Measurements from ENCODE around the gene STX2. TPM values are rescaled to one million over a fixed set of nuclear protein-coding genes. Genes with fewer than 3 reads are reported as not detected.

The STX2 gene
- total and polyA plus RNA-seq, 2 donors (not counting 3 experiments of a cell fraction or from before 2014, with no cell fraction given): 26.2 to 32.6 TPM

- Histone ChIP-seq H4K20me1 (replicated peaks; ENCODE audit: control insufficient read depth, extremely low read depth, insufficient read depth, low read length) (peaks cover 9% of the 10 kb centered on the region), H3K27me3 (ENCODE audit: control insufficient read depth in 2 of 2, insufficient read depth in 2 of 2, low read length in 2 of 2) (no peaks in the 10 kb centered on the region), H3K4me2 (ENCODE audit: insufficient read depth, low read length) (no peak overlapping the region), H3K79me2 (ENCODE audit: control insufficient read depth, insufficient read depth, low read length) (peaks cover 16% of the 10 kb centered on the region), H3K9me1 (replicated peaks; ENCODE audit: control insufficient read depth, extremely low read depth, insufficient read depth, low read length) (no peaks in the 10 kb centered on the region), H3K4me3 (replicated peaks in 1 of 3; ENCODE audit: insufficient read depth in 1 of 3, low read depth in 1 of 3, low read length in 3 of 3) (no peak overlapping the region), H3K9ac (replicated peaks; ENCODE audit: extremely low read depth, insufficient read depth, low read length) (no peak overlapping the region), H3K9me3 (replicated peaks; ENCODE audit: control insufficient read depth, insufficient read depth, low read length) (no peaks in the 10 kb centered on the region), H2AFZ (ENCODE audit: low read depth, low read length) (no peak overlapping the region), H3K4me1 (ENCODE audit: control insufficient read depth, extremely low read depth, insufficient read depth, low read length) (peaks cover 11% of the 10 kb centered on the region), H3K36me3 (ENCODE audit: control insufficient read depth in 2 of 2, extremely low read depth in 1 of 2, insufficient read depth in 2 of 2, low read length in 2 of 2) (peaks cover 6 to 28% of the 10 kb centered on the region in 2 experiments), H3K27ac (ENCODE audit: insufficient read depth, low read depth, low read length) (no peak overlapping the region)
- intact Hi-C loops (cut with micrococcal nuclease): loop anchor here (10.0 kb wide), 1 partner anchor 836 kb away; the partner anchor contains the start of gene SFSWAP
- DNase-seq (ENCODE audit: low read depth, low spot score) (no peak), FAIRE-seq (peak; percentile 26)
- POLR2A ChIA-PET: no interaction called here
- dilution Hi-C loops (cut with MboI; ENCODE audit: extremely low pct_ligation_motif_present, low sequenced_read_pairs): no loop called here
- CTCF ChIA-PET: no interaction called here
- no TSS peak for BruUV-seq (replicated peaks)
- TF ChIP-seq JUN (IDR thresholded peaks at IDR 0.05; ENCODE audit: borderline replicate concordance, insufficient read depth, insufficient read length, low read depth): no peak
- no peak for TF ChIP-seq CTCF (IDR thresholded peaks at IDR 0.05; ENCODE audit: extremely low read depth in 1 of 2, insufficient read depth in 1 of 2, low read depth in 1 of 2, low read length in 2 of 2)
- no peak for TF ChIP-seq MAX (IDR thresholded peaks at IDR 0.05; ENCODE audit: insufficient read depth, insufficient read length)
- TF ChIP-seq MYC (IDR thresholded peaks at IDR 0.05; ENCODE audit: low read depth, low read length): no peak
- TF ChIP-seq GATA2 (IDR thresholded peaks at IDR 0.05; ENCODE audit: insufficient read depth, insufficient read length, low read depth, low read length): no peak
- TF ChIP-seq FOS (IDR thresholded peaks at IDR 0.05; ENCODE audit: borderline replicate concordance, insufficient read depth, low read length): no peak
- no peak for TF ChIP-seq EZH2 (IDR thresholded peaks at IDR 0.05; ENCODE audit: borderline replicate concordance, low read depth, low read length, severe bottlenecking)
- peak; percentile 47 for TF ChIP-seq POLR2A (IDR thresholded peaks at IDR 0.05; ENCODE audit: low read depth, low read length)
- peak; percentile 50 for TF ChIP-seq POLR2AphosphoS5 (IDR thresholded peaks at IDR 0.05; ENCODE audit: insufficient read depth, low read depth, low read length)
These were observed 39.4 kb upstream of the STX2 start for GRCh38 chr12:130878193-130879185.
